SK-N-SH (cell line): Measurements from ENCODE around the gene ADAMTSL5. TPM values are rescaled to one million over a fixed set of nuclear protein-coding genes. Genes with fewer than 3 reads are reported as not detected.

Experiments
- CTCF ChIA-PET: fragments of 300-600, 350-600 bp; formaldehyde crosslinking; extraction: SDS; loops from one replicate; lab custom pipeline; 2021; lab: Yijun Ruan, JAX
- POLR2A ChIA-PET: fragments of 350-600 bp; sonication (Branson Sonifier 250); formaldehyde crosslinking; extraction: SDS; loops from one replicate; lab custom pipeline; 2020; ENCODE audit warnings: antibody characterized with exemption, inconsistent platforms; lab: Yijun Ruan, JAX
- DNase-seq: peaks from one replicate; pipeline ENCODE4 v3.0.0; 2012
- H2AFZ ChIP-seq: fragments of 200-600 bp; sonication (generic); 2 replicates; pipeline ENCODE4 v1.8.1; 2016; ENCODE audit warnings: antibody characterized with exemption, mild to moderate bottlenecking, low read depth
- H3F3A ChIP-seq: fragments of 200-600 bp; sonication (generic); replicated peaks from 2 replicates; pipeline ENCODE3; 2016; ENCODE audit warnings: antibody characterized with exemption, mild to moderate bottlenecking; ENCODE audit not compliant: insufficient read depth
- H3K27ac ChIP-seq, 2 experiments: fragments of 200-500 bp in 1 of 2; fragments of 200-600 bp in 1 of 2; sonication (Bioruptor generic) in 1 of 2; sonication (generic), shearing (Covaris generic) in 1 of 2; 2 replicates each; pipeline versions ENCODE4 v1.5.1 to v1.6.1; 2014 to 2016; ENCODE audit warnings: low read depth in 2 of 2, inconsistent platforms in 1 of 2, low read length in 1 of 2, mild to moderate bottlenecking in 1 of 2, mixed read lengths in 1 of 2
- H3K27me3 ChIP-seq: fragments of 200-600 bp; sonication (generic), shearing (Covaris generic); 2 replicates; pipeline ENCODE4 v1.6.1; 2016; ENCODE audit warnings: mixed run types; ENCODE audit not compliant: insufficient read depth
- H3K36me3 ChIP-seq, 2 experiments: fragments of 200-500 bp in 1 of 2; fragments of 200-600 bp in 1 of 2; sonication (Bioruptor generic) in 1 of 2; sonication (generic) in 1 of 2; replicated peaks in 1 of 2; 2 replicates each; pipeline versions ENCODE3 to v1.5.1; 2014 to 2016; ENCODE audit warnings: low read length in 1 of 2, mild to moderate bottlenecking in 1 of 2; ENCODE audit not compliant: insufficient read depth in 2 of 2, control insufficient read depth in 1 of 2
- H3K4me1 ChIP-seq, 2 experiments: fragments of 200-500 bp in 1 of 2; fragments of 200-600 bp in 1 of 2; sonication (Bioruptor generic) in 1 of 2; sonication (generic), shearing (Covaris generic) in 1 of 2; 2 replicates each; pipeline versions ENCODE4 v1.5.1 to v1.6.1; 2014 to 2016; ENCODE audit warnings: low read depth in 1 of 2, low read length in 1 of 2, mixed run types in 1 of 2; ENCODE audit not compliant: insufficient read depth in 2 of 2, control insufficient read depth in 1 of 2
- H3K4me2 ChIP-seq: fragments of 200-600 bp; sonication (generic), shearing (Covaris generic); 2 replicates; pipeline ENCODE4 v1.6.1; 2017; ENCODE audit warnings: mixed run types
- H3K4me3 ChIP-seq, 2 experiments: fragments of 200-500 bp in 1 of 2; fragments of 200-600 bp in 1 of 2; sonication (Bioruptor generic) in 1 of 2; sonication (generic), shearing (Covaris generic) in 1 of 2; 2 replicates each; pipeline versions ENCODE4 v1.5.1 to v1.8.1; 2014 to 2016; ENCODE audit warnings: low read depth in 2 of 2, inconsistent platforms in 1 of 2, low read length in 1 of 2, mild to moderate bottlenecking in 1 of 2, mixed read lengths in 1 of 2, moderate library complexity in 1 of 2
- H3K79me2 ChIP-seq: fragments of 200-600 bp; sonication (generic); 2 replicates; pipeline ENCODE4 v1.8.1; 2017; ENCODE audit warnings: mild to moderate bottlenecking; ENCODE audit not compliant: insufficient read depth
- H3K9ac ChIP-seq: fragments of 200-600 bp; sonication (generic); 2 replicates; pipeline ENCODE4 v1.6.1; 2017; ENCODE audit warnings: mixed run types
- H3K9me2 ChIP-seq: fragments of 200-600 bp; sonication (generic); 2 replicates; pipeline ENCODE4 v1.6.1; 2017; ENCODE audit warnings: mixed run types
- H3K9me3 ChIP-seq: fragments of 200-600 bp; sonication (generic); 2 replicates; pipeline ENCODE4 v1.6.1; 2017; ENCODE audit warnings: mixed run types, mild to moderate bottlenecking, moderate library complexity
- H4K20me1 ChIP-seq: fragments of 200-600 bp; sonication (generic); 2 replicates; pipeline ENCODE4 v1.6.1; 2017; ENCODE audit warnings: mild to moderate bottlenecking, mixed run types; ENCODE audit not compliant: insufficient read depth
- CHD2 ChIP-seq: fragments of 150-350 bp; IDR thresholded peaks from 2 replicates; pipeline ENCODE4 v1.6.1; 2018; ENCODE audit warnings: low read length; ENCODE audit not compliant: partially characterized antibody
- FOXJ3 ChIP-seq: sonication (generic); formaldehyde crosslinking; IDR thresholded peaks from 2 replicates; pipeline ENCODE4 v1.5.1; 2020; ENCODE audit warnings: mild to moderate bottlenecking, missing genetic modification reagents
- GABPA ChIP-seq: IDR thresholded peaks from 2 replicates; pipeline ENCODE4 v1.4.0; 2012; ENCODE audit warnings: low read depth, mild to moderate bottlenecking
- MEF2A ChIP-seq: IDR thresholded peaks from 2 replicates; pipeline ENCODE4 v1.4.0; 2012; ENCODE audit warnings: low read depth, borderline replicate concordance
- MXI1 ChIP-seq: IDR thresholded peaks from 2 replicates; pipeline ENCODE4 v1.6.1; 2012; ENCODE audit warnings: mild to moderate bottlenecking, low read depth, low read length, improper control_type of control experiment
- NFIC ChIP-seq: IDR thresholded peaks from 2 replicates; pipeline ENCODE4 v1.4.0; 2012; ENCODE audit warnings: borderline replicate concordance
- POLR2AphosphoS5 ChIP-seq: IDR thresholded peaks from 2 replicates; pipeline ENCODE4 v1.6.1; 2012; ENCODE audit warnings: low read depth, low read length
- RFX5 ChIP-seq: IDR thresholded peaks from 2 replicates; pipeline ENCODE4 v1.6.1; 2012; ENCODE audit warnings: mild to moderate bottlenecking, improper control_type of control experiment, low read length
- RXRA ChIP-seq: IDR thresholded peaks from 2 replicates; pipeline ENCODE4 v1.4.0; 2012; ENCODE audit warnings: low read depth, mild to moderate bottlenecking, borderline replicate concordance
- TEAD4 ChIP-seq: IDR thresholded peaks from 2 replicates; pipeline ENCODE4 v1.4.0; 2012; ENCODE audit warnings: mild to moderate bottlenecking, borderline replicate concordance; ENCODE audit not compliant: insufficient read depth
- YY1 ChIP-seq: IDR thresholded peaks from 2 replicates; pipeline ENCODE4 v1.4.0; 2012; ENCODE audit warnings: low read depth, mild to moderate bottlenecking
- WGBS: methylation state at CpG from one replicate; pipeline ENCODE4 v1.1.6; 2017; ENCODE audit warnings: low lambda C conversion rate; 5-methylcytosine and 5-hydroxymethylcytosine counted together
- polyA plus RNA-seq, 3 experiments: library from polyadenylated mRNA; depleted of rRNA; stranded (reverse); fragments of >200 nt; gene quantifications; 2 replicates each; pipeline ENCODE4 v1.2.3, GENCODE V29; 2012
- TF ChIP-seq, protein P1 (sequence below): IDR thresholded peaks from 2 replicates; pipeline ENCODE4 v1.4.0; 2012; ENCODE audit warnings: low read depth, borderline replicate concordance
- TF ChIP-seq, protein P2 (sequence below): fragments of 150-350 bp; IDR thresholded peaks from 2 replicates; pipeline ENCODE4 v1.6.1; 2017; ENCODE audit warnings: antibody characterized with exemption, low read length, low read depth, borderline replicate concordance

The ADAMTSL5 gene
- polyA plus RNA-seq, 1 of the 3 experiments (the other 2 are of a cell fraction): 5.7 TPM

DNA sequence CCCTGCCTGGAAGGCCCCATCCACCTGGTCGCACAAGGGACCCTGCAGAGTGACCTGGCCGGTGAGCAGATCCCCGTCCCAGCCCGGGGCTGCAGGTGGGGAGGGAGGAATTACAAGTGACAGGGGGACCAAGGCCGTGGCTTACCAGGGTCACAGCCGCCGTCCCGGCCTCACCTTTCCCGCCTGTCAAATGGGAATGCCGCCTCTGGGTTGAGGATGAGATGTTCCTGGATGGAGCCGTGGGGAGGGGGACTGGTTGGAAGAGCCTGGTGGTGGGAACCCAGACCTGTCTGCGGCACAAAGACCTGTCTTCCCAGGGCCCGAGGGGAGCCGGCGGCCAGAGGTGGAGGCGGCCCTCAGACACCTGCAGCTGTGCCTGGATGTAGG is 16.6 kb upstream of the ADAMTSL5 start:
- Histone ChIP-seq H3K9me2 (no peaks in the 10 kb centered on the region), H3K4me3 (no peak overlapping the region), H3K9ac (no peak overlapping the region), H3K36me3 (no peaks in the 10 kb centered on the region), H3K79me2 (no peaks in the 10 kb centered on the region), H4K20me1 (no peaks in the 10 kb centered on the region), H3K4me1 (no peaks in the 10 kb centered on the region), H3K9me3 (no peaks in the 10 kb centered on the region), H3K4me2 (no peak overlapping the region), H3K27ac (no peak overlapping the region), H3F3A (no peaks in the 10 kb centered on the region), H3K27me3 (peaks cover 60% of the 10 kb centered on the region), H2AFZ (no peak overlapping the region)
- CTCF ChIA-PET: interaction anchor here (1.2 kb wide), 1 partner anchor 16 kb away, joined by 6 read pairs; no protein-coding TSS in a partner anchor
- POLR2A ChIA-PET: no interaction called here
- 9% methylated on average over 11 of the region's 16 CpGs for WGBS
- no peak for TF ChIP-seq CHD2
- no peak for TF ChIP-seq MEF2A
- TF ChIP-seq, protein P1, sequence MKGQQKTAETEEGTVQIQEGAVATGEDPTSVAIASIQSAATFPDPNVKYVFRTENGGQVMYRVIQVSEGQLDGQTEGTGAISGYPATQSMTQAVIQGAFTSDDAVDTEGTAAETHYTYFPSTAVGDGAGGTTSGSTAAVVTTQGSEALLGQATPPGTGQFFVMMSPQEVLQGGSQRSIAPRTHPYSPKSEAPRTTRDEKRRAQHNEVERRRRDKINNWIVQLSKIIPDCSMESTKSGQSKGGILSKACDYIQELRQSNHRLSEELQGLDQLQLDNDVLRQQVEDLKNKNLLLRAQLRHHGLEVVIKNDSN: no peak
- no peak for TF ChIP-seq RXRA
- TF ChIP-seq TEAD4: no peak
- no peak for TF ChIP-seq MXI1
- TF ChIP-seq FOXJ3 (CRISPR knock-in tag): no peak
- no peak for DNase-seq

DNA sequence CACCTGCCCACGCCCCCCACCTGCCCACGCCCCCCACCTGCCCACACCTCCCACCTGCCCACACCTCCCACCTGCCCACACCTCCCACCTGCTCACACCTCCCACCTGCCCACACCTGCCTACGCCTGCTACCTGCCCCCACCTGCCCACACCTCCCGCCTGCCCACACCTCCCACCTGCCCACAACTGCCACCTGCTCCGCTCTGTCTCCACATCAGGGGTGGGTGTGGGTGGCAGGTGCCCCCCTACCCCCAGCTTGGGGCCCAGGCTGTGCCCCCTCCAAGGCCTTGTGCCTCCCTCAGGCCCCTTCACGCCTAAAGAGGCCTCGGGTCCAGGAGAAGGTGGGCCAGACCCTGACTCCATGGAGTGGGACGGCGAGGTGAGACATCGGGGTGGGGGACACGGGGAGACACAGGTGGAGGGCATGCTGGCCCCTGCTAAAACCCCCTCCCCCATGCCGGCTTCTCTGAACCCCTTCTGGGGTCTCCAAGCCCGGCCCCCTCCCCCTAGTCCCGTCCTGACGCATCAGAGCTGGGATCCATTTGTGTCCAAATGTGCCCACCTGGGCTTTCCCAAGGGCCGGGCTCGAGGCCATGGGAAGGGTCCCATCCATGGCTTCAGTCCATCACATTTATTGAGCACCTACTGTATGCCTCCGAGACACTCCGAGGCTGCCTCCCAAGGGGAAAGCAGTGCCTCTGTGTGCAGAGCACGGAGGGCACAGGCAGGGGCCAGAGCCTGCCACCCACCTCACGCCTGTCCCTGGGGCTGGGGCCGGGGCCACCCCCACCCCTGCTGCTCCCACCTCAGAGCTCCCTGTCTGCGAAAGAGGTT is 16.0 kb upstream of the ADAMTSL5 start:
- DNase-seq: no peak
- no peak for TF ChIP-seq CHD2
- TF ChIP-seq, protein P2, sequence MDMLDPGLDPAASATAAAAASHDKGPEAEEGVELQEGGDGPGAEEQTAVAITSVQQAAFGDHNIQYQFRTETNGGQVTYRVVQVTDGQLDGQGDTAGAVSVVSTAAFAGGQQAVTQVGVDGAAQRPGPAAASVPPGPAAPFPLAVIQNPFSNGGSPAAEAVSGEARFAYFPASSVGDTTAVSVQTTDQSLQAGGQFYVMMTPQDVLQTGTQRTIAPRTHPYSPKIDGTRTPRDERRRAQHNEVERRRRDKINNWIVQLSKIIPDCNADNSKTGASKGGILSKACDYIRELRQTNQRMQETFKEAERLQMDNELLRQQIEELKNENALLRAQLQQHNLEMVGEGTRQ: no peak
- TF ChIP-seq GABPA: no peak
- no peak for TF ChIP-seq NFIC
- TF ChIP-seq POLR2AphosphoS5: no peak
- TF ChIP-seq YY1: no peak
- TF ChIP-seq RFX5: no peak
- TF ChIP-seq, protein P1: no peak
- no peak for TF ChIP-seq RXRA
- Histone ChIP-seq H3K4me2 (no peak overlapping the region), H3K27me3 (peaks cover 63% of the 10 kb centered on the region), H3K4me1 (no peaks in the 10 kb centered on the region), H3K4me3 (no peak overlapping the region), H3K9me3 (no peaks in the 10 kb centered on the region), H3K27ac (no peak overlapping the region), H3K9me2 (no peaks in the 10 kb centered on the region), H3K9ac (no peak overlapping the region), H3K36me3 (no peaks in the 10 kb centered on the region), H3K79me2 (no peaks in the 10 kb centered on the region), H4K20me1 (no peaks in the 10 kb centered on the region), H3F3A (no peaks in the 10 kb centered on the region), H2AFZ (no peak overlapping the region)
- 22% methylated on average over 13 of the region's 23 CpGs for WGBS
- ChIA-PET CTCF (interaction anchor here (1.2 kb wide), 1 partner anchor 17 kb away, joined by 6 read pairs; no protein-coding TSS in a partner anchor), POLR2A (no interaction called here)
